Measurements from ENCODE around the gene MTA3.

MTA3 gene

DNA sequence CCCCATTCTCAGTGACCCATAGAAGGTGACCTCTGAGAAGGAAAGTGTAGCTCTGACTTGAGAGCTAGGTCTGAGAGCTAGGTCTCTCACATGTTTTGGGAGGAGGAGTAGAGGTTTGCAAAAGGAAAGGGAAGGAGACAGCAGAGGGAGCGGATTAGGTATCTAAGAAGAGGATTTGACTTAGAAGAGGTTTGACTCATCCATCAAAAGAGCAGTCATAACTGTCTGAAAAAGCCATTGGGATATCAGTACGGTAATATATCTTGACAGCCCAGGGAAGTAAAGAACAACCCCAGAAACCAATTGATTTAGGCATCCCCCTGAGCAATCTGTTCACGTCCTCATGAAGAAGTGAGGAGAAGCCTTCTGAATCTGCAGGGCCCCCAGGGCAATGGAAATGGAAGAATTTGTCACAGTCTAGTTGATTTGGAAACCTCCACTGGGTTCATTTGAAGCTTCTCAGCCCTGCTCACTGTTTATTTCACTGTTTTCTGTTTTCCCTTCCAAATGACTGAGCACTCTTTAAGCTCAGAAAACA lies 176.2 kb downstream of the MTA3 start:
- no peak for DNase-seq (ENCODE audit: low read depth)
- TF ChIP-seq, protein P1, sequence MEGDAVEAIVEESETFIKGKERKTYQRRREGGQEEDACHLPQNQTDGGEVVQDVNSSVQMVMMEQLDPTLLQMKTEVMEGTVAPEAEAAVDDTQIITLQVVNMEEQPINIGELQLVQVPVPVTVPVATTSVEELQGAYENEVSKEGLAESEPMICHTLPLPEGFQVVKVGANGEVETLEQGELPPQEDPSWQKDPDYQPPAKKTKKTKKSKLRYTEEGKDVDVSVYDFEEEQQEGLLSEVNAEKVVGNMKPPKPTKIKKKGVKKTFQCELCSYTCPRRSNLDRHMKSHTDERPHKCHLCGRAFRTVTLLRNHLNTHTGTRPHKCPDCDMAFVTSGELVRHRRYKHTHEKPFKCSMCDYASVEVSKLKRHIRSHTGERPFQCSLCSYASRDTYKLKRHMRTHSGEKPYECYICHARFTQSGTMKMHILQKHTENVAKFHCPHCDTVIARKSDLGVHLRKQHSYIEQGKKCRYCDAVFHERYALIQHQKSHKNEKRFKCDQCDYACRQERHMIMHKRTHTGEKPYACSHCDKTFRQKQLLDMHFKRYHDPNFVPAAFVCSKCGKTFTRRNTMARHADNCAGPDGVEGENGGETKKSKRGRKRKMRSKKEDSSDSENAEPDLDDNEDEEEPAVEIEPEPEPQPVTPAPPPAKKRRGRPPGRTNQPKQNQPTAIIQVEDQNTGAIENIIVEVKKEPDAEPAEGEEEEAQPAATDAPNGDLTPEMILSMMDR (IDR thresholded peaks at IDR 0.05; ENCODE audit: low read depth, low read length), result no peak
- TF ChIP-seq POLR2A (IDR thresholded peaks at IDR 0.05; ENCODE audit: extremely low read depth, insufficient read length) (no peak), MYC (IDR thresholded peaks at IDR 0.05; ENCODE audit: low read depth, low read length) (no peak)
- TF ChIP-seq, protein P2, sequence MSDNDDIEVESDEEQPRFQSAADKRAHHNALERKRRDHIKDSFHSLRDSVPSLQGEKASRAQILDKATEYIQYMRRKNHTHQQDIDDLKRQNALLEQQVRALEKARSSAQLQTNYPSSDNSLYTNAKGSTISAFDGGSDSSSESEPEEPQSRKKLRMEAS (IDR thresholded peaks at IDR 0.05; ENCODE audit: low read depth, low read length), result no peak
- H3K4me3 ChIP-seq (ENCODE audit: low read depth, low read length), result no peak overlapping the region

GRCh38 chr2:42747422-42747821 lies 179.0 kb downstream of the MTA3 start:
- TF ChIP-seq, protein P2 (IDR thresholded peaks at IDR 0.05; ENCODE audit: low read depth, low read length), result no peak
- TF ChIP-seq, protein P1 (IDR thresholded peaks at IDR 0.05; ENCODE audit: low read depth, low read length), result no peak
- no peak overlapping the region for H3K4me3 ChIP-seq (ENCODE audit: low read depth, low read length)
- no peak for DNase-seq (ENCODE audit: low read depth)

- DNase-seq (ENCODE audit: low read depth), result no peak
- H3K4me3 ChIP-seq (ENCODE audit: low read depth, low read length), result no peak overlapping the region
- TF ChIP-seq, protein P2 (IDR thresholded peaks at IDR 0.05; ENCODE audit: low read depth, low read length), result no peak
- TF ChIP-seq, protein P1 (IDR thresholded peaks at IDR 0.05; ENCODE audit: low read depth, low read length), result no peak
- TF ChIP-seq MYC (IDR thresholded peaks at IDR 0.05; ENCODE audit: low read depth, low read length) (no peak), POLR2A (IDR thresholded peaks at IDR 0.05; ENCODE audit: extremely low read depth, insufficient read length) (no peak)
Observed at GRCh38 chr2:42748840-42749239, 180.4 kb downstream of the MTA3 start.

- no peak overlapping the region for H3K4me3 ChIP-seq (ENCODE audit: low read depth, low read length)
- TF ChIP-seq POLR2A (IDR thresholded peaks at IDR 0.05; ENCODE audit: extremely low read depth, insufficient read length), result no peak
- TF ChIP-seq, protein P2 (IDR thresholded peaks at IDR 0.05; ENCODE audit: low read depth, low read length), result no peak
- TF ChIP-seq, protein P1 (IDR thresholded peaks at IDR 0.05; ENCODE audit: low read depth, low read length), result no peak
- TF ChIP-seq MYC (IDR thresholded peaks at IDR 0.05; ENCODE audit: low read depth, low read length), result no peak
- DNase-seq (ENCODE audit: low read depth), result peak; percentile 99
Observed at GRCh38 chr2:42752314-42752713, 183.9 kb downstream of the MTA3 start.

GRCh38 chr2:42752816-42753813 lies 184.7 kb downstream of the MTA3 start:
- peak; percentile 74 for DNase-seq (ENCODE audit: low read depth)
- peak; percentile 18; the same call in 1 of the 2 replicates for TF ChIP-seq MYC (IDR thresholded peaks at IDR 0.05; ENCODE audit: low read depth, low read length)
- TF ChIP-seq, protein P2 (IDR thresholded peaks at IDR 0.05; ENCODE audit: low read depth, low read length), result peak; percentile 77
- TF ChIP-seq, protein P1 (IDR thresholded peaks at IDR 0.05; ENCODE audit: low read depth, low read length), result no peak

More at GRCh38 chr2:42752816-42753813, 184.7 kb downstream of the MTA3 start:
- no peak overlapping the region for H3K4me3 ChIP-seq (ENCODE audit: low read depth, low read length)

Measured in NB4 (cell line).